Fibroblast of lung (primary cell): ENCODE data around the gene PEX6. TPM values are rescaled to one million over a fixed set of nuclear protein-coding genes. Genes with fewer than 3 reads are reported as not detected.

Source experiments
- DNase-seq, 2 donors: peaks; one replicate each; pipeline versions ENCODE4 v3.0.0 to v3.0.0-alpha.2; 2010; ENCODE audit warnings: low read depth in 2 of 2
- H2AFZ ChIP-seq: 2 replicates; pipeline ENCODE4 v1.5.1; 2012; ENCODE audit warnings: low read length, control low read depth, inconsistent platforms
- H3K27ac ChIP-seq: 2 replicates; pipeline ENCODE4 v1.5.1; 2011; ENCODE audit warnings: low read length, control low read depth; ENCODE audit not compliant: insufficient read depth
- H3K27me3 ChIP-seq: 2 replicates; pipeline ENCODE4 v1.5.1; 2011; ENCODE audit warnings: mild to moderate bottlenecking, low read length; ENCODE audit not compliant: control insufficient read depth, insufficient read depth
- H3K36me3 ChIP-seq: 2 replicates; pipeline ENCODE4 v1.5.1; 2011; ENCODE audit warnings: low read length; ENCODE audit not compliant: control insufficient read depth, insufficient read depth
- H3K4me1 ChIP-seq: 2 replicates; pipeline ENCODE4 v1.5.1; 2011; ENCODE audit warnings: low read length; ENCODE audit not compliant: control insufficient read depth, insufficient read depth; ENCODE audit errors: extremely low read depth
- H3K4me2 ChIP-seq: 2 replicates; pipeline ENCODE4 v1.5.1; 2011; ENCODE audit warnings: low read length, control low read depth; ENCODE audit not compliant: insufficient read depth; ENCODE audit errors: extremely low read depth
- H3K4me3 ChIP-seq, 4 experiments: fragments of 200-600 bp in 1 of 4; sonication (generic) in 1 of 4; replicated peaks in 1 of 4; 2 replicates each; pipeline ENCODE4 v1.5.1; 2011 to 2016; ENCODE audit warnings: low read length in 4 of 4, low read depth in 3 of 4, mild to moderate bottlenecking in 3 of 4, control low read depth in 2 of 4, inconsistent platforms in 1 of 4, mixed read lengths in 1 of 4; ENCODE audit not compliant: insufficient read depth in 1 of 4; ENCODE audit errors: control extremely low read depth in 1 of 4
- H3K79me2 ChIP-seq: 2 replicates; pipeline ENCODE4 v1.5.1; 2012; ENCODE audit warnings: mild to moderate bottlenecking, low read length, inconsistent platforms; ENCODE audit not compliant: control insufficient read depth, insufficient read depth
- H3K9ac ChIP-seq: 2 replicates; pipeline ENCODE4 v1.5.1; 2011; ENCODE audit warnings: mild to moderate bottlenecking, low read length, control low read depth; ENCODE audit not compliant: insufficient read depth
- H3K9me3 ChIP-seq: 2 replicates; pipeline ENCODE4 v1.5.1; 2012; ENCODE audit warnings: low read depth, low read length; ENCODE audit not compliant: control insufficient read depth, insufficient read depth
- H4K20me1 ChIP-seq: 2 replicates; pipeline ENCODE4 v1.5.1; 2011; ENCODE audit warnings: low read length; ENCODE audit not compliant: control insufficient read depth, insufficient read depth; ENCODE audit errors: extremely low read depth
- EZH2 ChIP-seq: IDR thresholded peaks from 2 replicates; pipeline ENCODE4 v1.5.1; 2012; ENCODE audit warnings: low read length, control low read depth, mild to moderate bottlenecking; ENCODE audit errors: missing control alignments
- polyA plus RNA-seq, 2 donors: library from polyadenylated mRNA; depleted of rRNA in 1 of 2; stranded (reverse) in 1 of 2; unstranded in 1 of 2; fragments of >200 nt; gene quantifications; 2 replicates each; pipeline ENCODE4 v1.2.1, GENCODE V29; 2011 to 2012; ENCODE audit warnings: missing spikeins in 1 of 2
- total RNA-seq: library from RNA; depleted of rRNA; stranded (reverse); fragments of >200 nt; gene quantifications from 2 replicates; pipeline ENCODE4 v1.2.1, GENCODE V29; 2014
- TF ChIP-seq, protein P1 (sequence below), 2 donors: IDR thresholded peaks in 1 of 2; conservative IDR thresholded peaks in 1 of 2; 1 replicate in 1 of 2; 2 replicates in 1 of 2; pipeline ENCODE4 v1.5.1; 2011 to 2012; ENCODE audit warnings: low read length in 2 of 2, control low read depth in 1 of 2, inconsistent platforms in 1 of 2, low read depth in 1 of 2, mild to moderate bottlenecking in 1 of 2

Gene PEX6
- total and polyA plus RNA-seq, 2 donors (not counting 1 experiment from before 2014, with no cell fraction given), result 5.3 to 49.2 TPM

- H4K20me1 ChIP-seq, result no peaks in the 10 kb centered on the region
- peaks cover 2% of the 10 kb centered on the region for H3K36me3 ChIP-seq
- no peak overlapping the region for H2AFZ ChIP-seq
- H3K79me2 ChIP-seq, result peaks cover 10% of the 10 kb centered on the region
- peak overlapping the region; percentile 49 to 86 (median 78) for H3K4me3 ChIP-seq
- TF ChIP-seq, protein P1, sequence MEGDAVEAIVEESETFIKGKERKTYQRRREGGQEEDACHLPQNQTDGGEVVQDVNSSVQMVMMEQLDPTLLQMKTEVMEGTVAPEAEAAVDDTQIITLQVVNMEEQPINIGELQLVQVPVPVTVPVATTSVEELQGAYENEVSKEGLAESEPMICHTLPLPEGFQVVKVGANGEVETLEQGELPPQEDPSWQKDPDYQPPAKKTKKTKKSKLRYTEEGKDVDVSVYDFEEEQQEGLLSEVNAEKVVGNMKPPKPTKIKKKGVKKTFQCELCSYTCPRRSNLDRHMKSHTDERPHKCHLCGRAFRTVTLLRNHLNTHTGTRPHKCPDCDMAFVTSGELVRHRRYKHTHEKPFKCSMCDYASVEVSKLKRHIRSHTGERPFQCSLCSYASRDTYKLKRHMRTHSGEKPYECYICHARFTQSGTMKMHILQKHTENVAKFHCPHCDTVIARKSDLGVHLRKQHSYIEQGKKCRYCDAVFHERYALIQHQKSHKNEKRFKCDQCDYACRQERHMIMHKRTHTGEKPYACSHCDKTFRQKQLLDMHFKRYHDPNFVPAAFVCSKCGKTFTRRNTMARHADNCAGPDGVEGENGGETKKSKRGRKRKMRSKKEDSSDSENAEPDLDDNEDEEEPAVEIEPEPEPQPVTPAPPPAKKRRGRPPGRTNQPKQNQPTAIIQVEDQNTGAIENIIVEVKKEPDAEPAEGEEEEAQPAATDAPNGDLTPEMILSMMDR (conservative IDR thresholded peaks at IDR 0.05 in 1 of 2, IDR thresholded peaks at IDR 0.05 in 1 of 2; ENCODE audit: low read depth in 1 of 2, low read length in 2 of 2), result no peak
- TF ChIP-seq EZH2, result no peak
- H3K27me3 ChIP-seq, result no peaks in the 10 kb centered on the region
- peak overlapping the region; percentile 77 for H3K27ac ChIP-seq
- peaks cover 7% of the 10 kb centered on the region for H3K4me1 ChIP-seq
- peak overlapping the region; percentile 83 for H3K9ac ChIP-seq
- DNase-seq, result peak in 1 of 2 donors; percentile 16
- peak overlapping the region; percentile 82 for H3K4me2 ChIP-seq
- H3K9me3 ChIP-seq, result no peaks in the 10 kb centered on the region
Measured at GRCh38 chr6:42978487-42978838, 518 bp downstream of the PEX6 start.

- Histone ChIP-seq H4K20me1 (no peaks in the 10 kb centered on the region), H3K9me3 (no peaks in the 10 kb centered on the region), H2AFZ (no peak overlapping the region), H3K4me1 (peaks cover 5% of the 10 kb centered on the region), H3K27me3 (no peaks in the 10 kb centered on the region), H3K9ac (no peak overlapping the region), H3K79me2 (peaks cover 10% of the 10 kb centered on the region), H3K4me3 (no peak overlapping the region), H3K36me3 (peaks cover 2% of the 10 kb centered on the region), H3K27ac (no peak overlapping the region), H3K4me2 (no peak overlapping the region)
- TF ChIP-seq, protein P1 (conservative IDR thresholded peaks at IDR 0.05 in 1 of 2, IDR thresholded peaks at IDR 0.05 in 1 of 2; ENCODE audit: low read depth in 1 of 2, low read length in 2 of 2), result no peak
- no peak for TF ChIP-seq EZH2
- no peak for DNase-seq
Measured at GRCh38 chr6:42974919-42975505, 4.0 kb downstream of the PEX6 start.

DNA sequence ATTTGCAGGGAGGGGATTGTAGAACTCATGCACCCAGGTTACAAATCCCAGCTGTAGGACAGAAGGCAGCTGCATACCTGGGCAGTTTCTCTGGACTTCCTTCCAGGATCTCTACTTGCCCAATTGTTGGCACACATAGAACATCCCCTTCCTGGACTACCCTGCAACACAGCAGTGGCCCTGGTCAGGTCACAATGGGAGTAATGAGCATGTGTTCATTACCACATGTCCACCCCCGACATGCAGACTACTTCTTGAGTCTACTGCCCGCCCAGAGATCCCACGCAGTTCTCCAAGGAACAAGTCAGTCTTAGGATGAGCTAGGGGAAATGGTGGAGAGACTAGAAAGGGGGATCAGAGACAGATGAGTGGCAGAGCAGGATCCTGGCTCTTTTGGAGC is 5.1 kb downstream of the PEX6 start:
- no peak overlapping the region for H2AFZ ChIP-seq
- H3K4me2 ChIP-seq, result no peak overlapping the region
- H3K27ac ChIP-seq, result no peak overlapping the region
- no peak overlapping the region for H3K4me3 ChIP-seq
- no peaks in the 10 kb centered on the region for H3K27me3 ChIP-seq
- H3K79me2 ChIP-seq, result peaks cover 10% of the 10 kb centered on the region
- no peak for DNase-seq
- H3K4me1 ChIP-seq, result no peaks in the 10 kb centered on the region
- TF ChIP-seq, protein P1 (conservative IDR thresholded peaks at IDR 0.05 in 1 of 2, IDR thresholded peaks at IDR 0.05 in 1 of 2; ENCODE audit: low read depth in 1 of 2, low read length in 2 of 2), result no peak
- TF ChIP-seq EZH2, result no peak
- peaks cover 6% of the 10 kb centered on the region for H3K36me3 ChIP-seq
- H3K9me3 ChIP-seq, result no peaks in the 10 kb centered on the region
- H3K9ac ChIP-seq, result no peak overlapping the region
- H4K20me1 ChIP-seq, result no peaks in the 10 kb centered on the region
